Activated CD4-positive, alpha-beta T cell treated with anti-CD3 and anti-CD28 coated beads for 24 hours (primary cell): ENCODE data around the gene CHTOP.

Experiments
- DNase-seq, 2 donors: peaks; one replicate each; pipeline ENCODE4 v3.0.0-alpha.2; 2020; ENCODE audit warnings: low read depth in 2 of 2

The CHTOP gene

GRCh38 chr1:153685544-153686340 is 51.9 kb downstream of the CHTOP start:
- DNase-seq: no peak

GRCh38 chr1:153687346-153688125 is 53.7 kb downstream of the CHTOP start:
- no peak for DNase-seq

GRCh38 chr1:153688276-153688675 is 54.4 kb downstream of the CHTOP start:
- no peak for DNase-seq

- DNase-seq: no peak
These were observed 55.0 kb downstream of the CHTOP start for GRCh38 chr1:153688736-153689328.

- DNase-seq: no peak
These were observed 59.6 kb downstream of the CHTOP start for GRCh38 chr1:153693466-153693865.
